Measurements from ENCODE around the gene FOXE3.

FOXE3 gene

DNA sequence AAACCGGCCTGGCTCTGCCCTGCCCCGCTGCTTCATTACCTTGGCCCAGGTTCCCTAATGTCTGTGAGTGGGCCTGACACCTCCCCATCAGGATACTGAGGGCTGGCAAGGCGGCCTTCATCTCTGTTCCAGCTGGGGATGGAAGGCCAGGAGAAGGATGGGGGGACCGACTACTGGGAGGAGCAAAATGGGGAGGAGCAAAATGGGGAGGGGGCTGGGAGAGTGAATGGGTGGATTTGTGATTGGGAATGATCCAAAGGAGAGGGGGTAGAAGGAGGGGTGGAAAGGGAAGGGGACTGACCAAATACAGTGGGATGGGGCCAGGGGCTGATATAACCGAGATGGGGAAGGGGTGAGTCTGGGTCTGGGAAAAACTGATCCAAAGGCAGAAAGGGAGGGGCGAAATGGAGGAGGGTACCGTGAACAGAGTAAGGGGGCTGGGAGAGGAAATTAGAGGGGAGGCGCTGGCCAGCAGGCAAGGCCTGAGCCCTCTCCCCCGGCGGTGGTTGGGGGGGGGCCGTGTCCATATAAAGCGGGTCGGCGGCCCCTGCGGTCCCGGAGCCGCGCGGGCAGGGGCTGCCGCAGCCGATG, at the start of gene FOXE3:
Gene FOXE3, plus strand, starts transcription at position 558 of the 591 bp plus-strand sequence. Its CDS starts 31 bp downstream, at position 589.
- DNase-seq = no peak

DNA sequence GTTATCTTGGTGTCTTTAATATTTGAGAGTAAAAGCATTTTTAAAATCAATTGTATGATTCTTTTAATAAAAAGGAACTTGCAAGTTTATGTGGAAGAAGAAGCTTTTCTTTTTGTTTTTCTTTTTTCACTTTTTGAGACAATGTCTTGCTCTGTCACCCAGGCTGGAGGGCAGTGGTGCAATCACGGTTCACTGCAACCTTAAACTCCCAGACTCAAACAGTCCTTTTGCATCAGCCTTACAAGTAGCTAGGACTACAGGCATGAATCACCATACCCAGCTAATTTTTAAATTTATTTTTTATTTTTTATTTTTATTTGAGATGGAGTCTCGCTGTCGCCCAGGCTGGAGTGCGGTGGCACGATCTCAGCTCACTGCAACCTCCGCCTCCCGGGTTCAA, 48.4 kb upstream of the FOXE3 start:
- no peak for DNase-seq

DNA sequence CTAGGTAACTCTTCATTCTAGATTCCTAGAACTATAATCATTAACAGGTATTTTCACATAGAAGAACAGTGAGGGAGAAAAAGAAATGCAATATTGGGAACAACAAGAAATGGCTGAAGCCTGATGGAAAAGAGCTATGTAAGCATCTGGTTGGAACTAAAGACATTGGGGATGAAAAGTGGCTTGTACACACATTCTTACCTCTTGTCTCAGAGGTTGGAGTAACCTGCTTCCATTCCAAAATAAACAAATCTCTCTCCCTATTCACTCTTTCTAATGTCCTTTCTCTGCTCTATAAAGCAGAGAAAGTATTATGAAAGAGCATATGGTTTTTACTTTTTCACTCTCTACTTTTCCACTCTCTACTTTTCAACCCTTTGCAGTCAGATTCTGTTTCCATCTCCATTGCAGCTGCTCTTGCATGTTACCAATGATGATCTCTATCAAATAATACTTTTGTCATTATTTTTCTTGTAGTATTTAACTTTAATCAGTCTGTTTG, 45.0 kb upstream of the FOXE3 start:
- no peak for DNase-seq

DNA sequence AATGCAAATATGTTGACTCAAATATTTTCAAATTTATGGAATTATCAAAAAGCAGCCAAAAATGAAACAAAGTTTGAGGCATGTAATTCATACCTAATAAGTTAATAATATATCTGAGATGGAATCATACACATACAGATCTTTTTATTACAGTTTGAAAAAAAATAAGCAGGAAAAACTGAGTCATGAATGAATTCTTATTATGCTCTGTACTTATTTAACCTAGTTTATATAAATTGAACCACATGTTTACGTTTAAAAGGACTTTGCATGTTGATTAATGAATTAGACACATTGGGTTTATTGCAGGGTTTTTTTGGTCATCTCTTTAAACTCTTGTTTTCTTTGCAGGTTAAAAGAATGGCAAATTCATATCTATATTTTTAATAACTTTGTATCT, 41.6 kb upstream of the FOXE3 start:
- DNase-seq = no peak

DNA sequence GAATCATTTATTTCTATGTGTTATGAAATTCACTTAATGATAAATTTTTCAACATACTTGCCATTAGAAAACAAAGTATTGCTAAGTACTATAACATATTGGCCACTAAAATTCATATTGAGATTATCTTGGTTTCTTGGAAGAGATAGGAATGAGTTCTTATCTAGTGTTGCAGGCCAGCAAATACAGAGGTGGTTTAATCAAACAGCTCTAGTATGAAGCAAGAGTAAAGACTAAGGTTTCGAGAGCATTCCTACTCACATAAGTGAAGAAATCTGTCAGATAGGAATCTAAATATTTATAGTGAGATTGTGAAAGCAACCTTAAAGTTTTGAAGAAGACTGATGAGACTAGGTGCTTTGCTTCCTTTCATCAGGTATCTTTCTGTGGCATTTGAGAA, 37.9 kb upstream of the FOXE3 start:
- no peak for DNase-seq

DNA sequence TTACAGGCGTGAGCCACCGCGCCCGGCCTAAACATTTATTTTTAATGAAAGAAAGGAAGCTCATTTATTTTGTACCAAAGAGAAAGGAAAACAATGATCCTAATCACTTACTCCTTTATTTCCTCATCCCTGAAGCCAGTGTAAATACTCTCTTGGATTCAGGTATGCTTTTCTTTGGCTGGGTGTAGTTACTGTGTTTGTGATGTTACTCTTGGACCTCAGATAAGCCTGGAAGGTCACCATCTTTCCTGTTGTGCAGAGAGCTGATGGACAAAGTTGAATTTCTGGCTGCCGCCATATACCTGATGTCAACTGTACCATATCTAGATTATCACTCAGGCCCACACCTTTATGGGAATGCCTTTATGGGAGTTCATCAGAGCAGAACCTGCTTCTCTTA, 35.4 kb upstream of the FOXE3 start:
- DNase-seq = no peak

DNA sequence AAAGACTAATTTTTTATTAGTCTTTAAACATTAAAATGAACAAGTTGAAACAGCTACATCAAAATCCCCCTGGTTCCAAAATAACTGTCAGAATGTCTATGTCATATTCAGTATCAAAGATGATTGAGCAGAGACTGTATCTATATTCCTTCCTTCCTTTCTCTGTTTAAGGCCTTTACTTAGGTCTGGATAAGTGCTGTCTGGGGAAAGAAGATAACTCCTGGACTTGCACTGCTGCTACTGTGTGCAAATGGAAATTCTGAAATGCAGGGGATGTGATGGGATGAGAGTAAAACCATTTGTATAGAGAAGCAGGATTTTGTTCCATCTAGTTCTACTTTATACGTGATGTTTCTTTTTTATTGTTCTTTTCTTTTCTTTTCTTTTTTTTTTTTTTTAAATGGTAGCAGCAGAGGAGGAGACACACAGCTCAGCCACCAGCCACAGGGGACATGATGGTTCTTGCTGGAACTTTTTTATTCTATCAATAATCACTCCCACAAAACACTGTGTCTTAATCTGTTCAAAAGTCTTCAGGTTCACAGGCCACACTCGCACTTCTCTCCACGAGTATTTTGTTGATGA, 33.6 kb upstream of the FOXE3 start:
- no peak for DNase-seq

DNA sequence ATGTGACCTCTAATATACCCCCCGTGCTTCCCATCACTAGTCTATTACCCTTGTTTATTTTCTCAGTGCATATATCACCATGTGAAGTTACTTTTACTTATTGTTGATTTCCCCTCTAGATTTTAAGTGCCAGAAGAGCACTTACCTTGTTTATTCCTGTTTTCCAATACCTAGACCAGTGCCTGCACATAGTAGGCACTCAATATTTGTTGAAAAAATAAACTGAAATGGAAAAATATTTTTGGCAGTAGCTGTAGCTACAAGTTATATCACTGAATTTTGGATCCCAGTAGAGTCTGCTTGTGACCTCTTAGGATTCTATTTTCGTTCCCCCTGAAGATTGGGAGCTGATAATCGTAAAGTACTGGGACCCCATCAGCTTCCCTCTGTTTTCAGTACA, 32.0 kb upstream of the FOXE3 start:
- DNase-seq = no peak

DNA sequence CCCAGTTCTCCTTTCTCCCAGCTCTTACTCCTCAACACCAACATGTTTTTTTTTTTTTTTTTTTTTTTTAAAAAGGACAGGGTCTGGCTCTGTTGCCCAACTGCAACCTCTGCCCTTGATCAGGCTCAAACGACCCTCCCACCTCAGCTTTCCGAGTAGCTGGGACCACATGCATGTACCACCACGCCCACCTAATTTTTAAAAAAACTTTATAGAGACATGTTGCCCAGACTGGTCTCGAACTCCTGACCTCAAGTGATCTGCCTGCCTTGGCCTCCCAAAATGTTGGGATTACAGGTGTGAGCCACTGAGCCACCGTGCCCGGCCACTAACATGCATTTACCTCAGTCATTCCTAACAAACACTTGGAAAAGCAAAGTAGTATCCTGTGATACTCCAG, 31.1 kb upstream of the FOXE3 start:
- DNase-seq = no peak

DNA sequence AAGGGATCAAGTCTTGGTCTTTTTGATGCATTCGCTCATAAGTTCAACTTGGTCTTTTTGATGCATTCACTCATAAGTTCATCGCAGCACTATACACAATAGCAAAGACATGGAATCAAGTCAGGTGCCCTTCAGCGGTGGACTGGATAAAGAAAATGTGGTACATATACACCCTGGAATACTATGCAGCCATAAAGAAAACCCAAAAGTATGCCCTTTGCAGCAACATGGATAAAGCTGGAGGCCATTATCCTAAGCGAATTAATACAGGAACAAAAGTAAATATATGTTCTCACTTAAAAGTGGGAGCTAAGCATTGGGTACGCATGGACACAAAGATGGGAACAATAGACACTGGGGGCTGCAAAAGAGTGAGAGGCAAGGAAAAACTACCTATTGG, 29.8 kb upstream of the FOXE3 start:
- DNase-seq = no peak

DNA sequence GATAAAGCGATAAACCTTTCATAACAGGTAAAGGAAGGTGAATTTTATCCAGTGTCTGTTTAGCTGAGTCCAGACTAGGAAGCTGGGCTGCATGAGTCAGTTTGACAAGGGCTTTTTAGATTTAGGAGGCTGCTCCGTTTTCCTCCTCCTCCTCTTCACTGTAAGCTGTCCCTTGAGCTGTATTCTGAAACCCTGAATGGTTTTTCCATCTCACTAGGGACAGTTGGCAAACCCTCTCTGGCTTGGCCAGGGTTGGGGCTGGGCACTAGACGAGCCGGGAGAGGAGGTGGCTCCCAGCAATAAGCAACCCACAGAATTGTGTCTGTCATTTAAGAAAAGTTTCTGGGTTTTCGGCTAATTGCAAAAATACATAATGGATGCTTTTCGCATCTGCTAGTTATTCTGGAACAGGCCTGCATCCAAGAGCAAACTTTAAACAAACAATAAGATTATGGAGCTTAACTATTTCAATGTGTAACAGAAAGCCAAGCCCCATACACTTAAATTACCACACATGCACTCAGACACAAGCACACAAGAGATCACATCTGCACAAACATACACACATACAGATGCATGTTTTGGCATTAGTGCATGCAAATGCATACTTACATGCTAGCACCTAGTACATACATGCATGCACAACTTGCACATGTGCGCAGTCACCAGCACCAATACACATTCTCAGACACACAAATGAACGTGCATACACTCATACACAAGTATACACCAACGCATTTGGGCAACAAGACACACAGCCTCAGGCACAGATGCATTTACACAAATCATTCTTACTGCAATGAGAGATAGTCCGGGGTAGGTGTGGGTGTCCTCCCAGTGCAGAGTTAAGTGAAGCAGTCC, 27.8 kb upstream of the FOXE3 start:
- no peak for DNase-seq

DNA sequence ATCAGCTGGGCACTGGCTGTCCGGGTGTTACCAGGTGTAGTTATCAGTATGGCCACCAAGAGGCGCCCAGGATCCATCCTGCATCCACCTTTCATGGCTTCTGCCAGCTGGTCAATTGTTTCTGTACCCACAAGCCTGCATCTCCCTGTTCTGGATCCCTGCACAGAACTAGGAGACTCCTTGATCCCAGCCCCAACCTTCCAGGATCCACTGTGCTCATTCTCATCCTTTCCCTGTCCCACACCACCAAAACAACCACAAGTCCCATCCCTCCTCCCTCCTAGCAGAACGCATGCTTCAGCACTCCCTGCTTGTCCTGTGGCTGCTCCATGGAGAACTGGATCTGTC, 27.2 kb upstream of the FOXE3 start:
- DNase-seq = peak; percentile 70

DNA sequence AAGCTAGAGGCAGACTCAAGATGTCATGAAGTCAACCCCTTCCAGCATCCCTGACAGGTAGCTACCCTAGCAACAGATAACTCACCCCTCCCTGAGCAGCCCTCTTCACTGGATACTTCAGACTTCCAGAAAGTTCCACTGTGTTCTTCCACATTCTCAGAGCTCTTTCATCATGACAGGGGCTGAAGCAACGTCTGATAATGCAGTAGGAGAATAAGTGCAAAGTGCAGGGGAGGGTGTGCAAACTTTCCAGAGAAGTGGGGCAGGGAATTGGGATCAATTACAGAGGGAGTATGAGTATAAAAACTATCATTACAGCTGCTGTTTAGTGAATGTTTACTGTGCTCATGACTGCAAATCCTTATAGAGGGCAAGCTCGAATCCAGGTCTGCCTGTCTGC, 26.4 kb upstream of the FOXE3 start:
- no peak for DNase-seq

DNA sequence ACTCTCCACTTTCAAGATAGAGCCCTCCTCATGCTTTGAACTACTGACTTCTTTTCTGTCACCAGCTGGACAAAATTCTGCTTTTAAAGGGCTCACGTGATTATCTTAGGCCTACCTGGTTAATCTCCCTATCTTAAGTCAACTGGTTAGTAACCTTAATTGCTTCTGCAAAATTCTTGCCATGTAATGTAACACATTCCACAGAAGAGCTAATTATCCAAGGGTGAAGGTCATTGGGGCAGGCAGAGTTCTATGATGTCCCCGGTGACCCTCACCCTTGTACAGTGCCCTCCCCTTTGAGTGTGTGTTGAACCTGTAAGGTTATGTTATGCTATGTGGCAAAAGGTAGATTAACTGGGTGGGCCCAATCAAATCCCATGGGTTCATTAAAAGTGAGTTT, 25.2 kb upstream of the FOXE3 start:
- no peak for DNase-seq

DNA sequence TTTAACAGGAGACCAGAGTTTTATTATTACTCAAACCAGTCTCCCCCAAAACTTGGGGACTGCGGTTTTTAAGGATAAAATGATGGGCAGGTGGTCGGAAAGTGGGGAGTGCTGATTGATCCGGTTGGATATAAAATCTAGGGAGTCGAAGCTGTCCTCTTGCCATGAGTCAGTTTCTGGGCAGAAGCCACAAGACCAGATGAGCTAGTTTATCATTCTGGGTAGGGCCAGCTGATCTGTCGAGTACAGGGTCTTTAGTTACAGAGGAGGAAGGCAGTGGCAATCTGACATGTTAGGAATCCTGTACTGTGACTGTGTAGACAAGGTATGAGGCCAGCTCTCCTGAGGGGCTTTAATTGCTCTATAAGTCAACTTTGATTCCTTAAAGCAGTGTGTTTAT, 22.9 kb upstream of the FOXE3 start:
- DNase-seq = no peak

DNA sequence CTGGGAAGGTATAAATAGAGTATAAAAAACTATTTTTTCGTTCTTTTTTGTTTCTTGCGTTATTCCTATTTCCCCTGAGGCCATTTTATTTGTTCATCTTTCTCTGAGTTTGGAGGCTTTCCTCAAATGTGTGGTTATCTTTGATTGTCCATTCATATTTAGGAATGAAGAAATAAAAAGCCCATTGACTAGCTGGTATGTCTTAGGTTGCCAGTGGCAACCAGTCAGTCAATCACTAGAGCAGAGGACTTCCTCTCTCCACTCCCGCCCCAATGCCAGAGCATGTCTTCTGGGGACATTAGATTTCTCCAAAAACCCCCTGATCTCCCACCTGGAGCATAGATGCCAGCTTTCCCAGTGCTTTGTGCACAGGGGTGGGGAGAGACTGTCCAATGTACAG, 20.7 kb upstream of the FOXE3 start:
- DNase-seq = no peak

DNA sequence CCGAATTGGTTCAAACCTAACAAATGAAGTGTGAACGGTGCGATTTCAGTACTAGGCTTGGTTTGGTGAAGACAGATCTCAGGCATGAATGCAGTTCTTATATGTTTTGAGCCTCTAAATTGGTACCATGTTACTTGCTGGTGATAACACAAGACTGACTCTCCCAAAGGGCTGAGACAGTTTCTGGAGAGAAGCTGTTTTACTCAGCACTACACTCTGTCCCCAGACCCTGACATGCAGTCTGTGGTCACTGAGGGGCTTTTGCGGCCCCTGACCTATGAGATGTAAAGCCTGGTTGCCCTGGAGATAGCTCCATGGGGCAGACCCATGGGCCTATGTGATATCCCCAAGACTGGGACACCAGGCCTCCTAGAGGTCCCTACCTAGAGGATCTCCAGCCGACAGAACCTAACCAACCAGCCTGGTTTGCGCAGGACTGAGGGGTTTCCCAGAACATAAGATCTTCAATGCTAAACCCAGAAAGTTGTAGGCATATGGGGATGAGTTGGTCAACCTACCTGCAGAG, 19.4 kb upstream of the FOXE3 start:
- no peak for DNase-seq

DNA sequence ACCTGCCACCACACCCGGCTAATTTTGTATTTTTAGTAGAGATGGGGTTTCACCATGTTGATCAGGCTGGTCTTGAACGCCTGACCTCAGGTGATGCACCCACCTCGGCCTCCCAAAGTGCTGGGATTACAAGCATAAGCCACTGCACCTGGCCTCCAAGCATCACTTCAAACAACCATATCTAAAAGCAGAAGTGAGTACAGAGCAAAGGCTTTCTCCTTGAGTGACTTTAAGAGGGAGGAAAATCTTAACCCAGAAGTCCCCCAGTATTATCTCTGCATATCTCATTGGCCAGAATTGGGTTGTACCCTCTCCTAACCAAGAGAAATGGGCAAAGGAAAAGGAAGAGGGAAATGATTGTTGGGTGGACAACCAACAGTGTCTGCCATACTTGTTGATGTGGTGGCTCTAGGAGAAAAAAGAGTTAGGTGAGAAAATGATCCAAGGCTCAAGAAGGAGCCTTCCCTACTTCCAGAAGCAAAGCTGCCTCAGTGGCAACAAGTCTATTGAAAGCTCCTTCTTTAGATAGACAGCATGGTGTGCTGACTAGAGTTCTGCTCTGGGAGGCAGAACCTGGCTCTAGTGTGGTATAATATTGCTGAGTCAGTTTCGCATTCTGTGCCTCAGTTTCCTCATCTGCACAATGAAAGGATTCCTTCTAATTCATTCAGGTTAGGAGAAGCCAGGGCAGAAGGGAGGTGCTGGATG, 16.8 kb upstream of the FOXE3 start:
- no peak for DNase-seq

DNA sequence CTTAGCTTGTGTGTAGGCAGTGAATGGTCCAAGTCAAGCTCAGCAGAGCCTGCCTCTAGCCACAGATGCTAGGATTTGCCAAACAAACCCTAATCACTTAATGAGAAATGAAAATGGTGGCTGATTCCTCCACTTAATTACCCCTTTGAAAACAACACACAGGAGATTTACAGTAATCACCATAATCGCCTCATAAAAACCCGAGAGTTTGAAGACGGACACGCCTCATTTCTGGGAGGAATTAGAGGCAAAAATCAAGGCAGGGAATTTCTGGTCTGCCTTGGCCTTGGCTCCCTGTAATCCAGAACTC, 16.3 kb upstream of the FOXE3 start:
- no peak for DNase-seq

DNA sequence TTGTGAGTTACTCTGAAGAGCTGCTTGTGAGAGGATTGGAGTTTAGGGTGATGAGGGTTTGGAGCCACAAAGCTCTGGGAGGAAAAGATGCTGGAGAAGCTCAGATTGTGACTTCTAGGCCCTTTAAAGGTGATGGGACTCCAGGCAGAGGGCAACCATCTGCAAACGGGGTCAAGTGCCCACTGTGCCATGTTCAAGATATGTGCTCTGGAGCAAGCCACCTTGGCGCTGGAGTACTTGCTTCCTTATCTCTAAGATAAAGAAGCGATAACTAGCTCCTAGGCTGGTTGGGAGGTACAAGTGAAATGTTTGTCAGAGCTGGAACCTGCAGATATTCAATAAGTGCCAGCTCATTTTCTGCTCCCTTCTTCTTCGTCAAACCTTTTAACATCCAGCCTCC, 14.3 kb upstream of the FOXE3 start:
- no peak for DNase-seq

DNA sequence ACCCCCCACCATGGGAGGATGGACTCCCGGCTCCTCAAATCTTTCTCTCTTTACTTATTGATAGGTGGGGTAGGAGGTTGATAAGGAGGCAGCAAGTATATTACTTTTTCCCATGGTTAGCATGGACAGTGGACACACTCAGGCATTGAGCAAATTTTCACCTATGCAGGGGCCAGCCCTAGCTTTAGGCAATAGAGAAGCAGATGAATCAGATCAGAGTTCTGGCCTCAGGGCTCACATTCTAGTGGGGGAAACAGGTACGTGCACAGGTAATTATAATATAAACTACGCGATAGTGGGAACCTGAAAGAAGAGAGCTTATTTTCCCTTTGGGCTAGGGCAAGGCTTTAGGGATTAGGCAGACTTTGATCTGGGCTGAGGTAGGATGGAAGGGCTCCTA, 13.5 kb upstream of the FOXE3 start:
- DNase-seq = no peak

DNA sequence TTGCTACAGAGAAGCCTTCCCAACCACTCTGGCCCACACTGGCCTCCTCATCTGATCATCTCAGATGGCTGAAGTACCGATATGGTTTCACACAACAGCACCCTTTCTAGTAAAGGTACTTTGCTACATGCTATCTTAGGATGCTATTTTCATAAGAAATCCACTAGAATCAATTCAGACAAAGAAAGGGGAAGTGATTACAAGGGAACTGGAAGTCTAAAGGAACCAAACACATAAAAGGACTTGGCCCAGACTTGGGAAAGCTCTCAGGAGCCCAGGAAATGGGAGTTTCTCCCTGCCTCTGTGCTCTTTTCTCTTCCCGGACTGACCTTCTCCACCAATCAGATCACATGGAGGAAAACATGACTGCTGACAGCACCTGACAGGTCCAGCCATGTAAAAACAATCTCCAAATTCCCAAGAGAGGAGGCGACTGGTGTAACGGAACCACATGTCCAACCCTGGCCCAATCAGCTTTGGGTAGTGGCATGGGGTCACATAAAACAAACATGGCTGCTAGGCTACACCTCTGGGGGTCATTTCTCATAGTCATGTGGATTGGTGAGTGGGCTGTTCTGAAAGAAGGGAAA, 12.7 kb upstream of the FOXE3 start:
- DNase-seq = no peak

DNA sequence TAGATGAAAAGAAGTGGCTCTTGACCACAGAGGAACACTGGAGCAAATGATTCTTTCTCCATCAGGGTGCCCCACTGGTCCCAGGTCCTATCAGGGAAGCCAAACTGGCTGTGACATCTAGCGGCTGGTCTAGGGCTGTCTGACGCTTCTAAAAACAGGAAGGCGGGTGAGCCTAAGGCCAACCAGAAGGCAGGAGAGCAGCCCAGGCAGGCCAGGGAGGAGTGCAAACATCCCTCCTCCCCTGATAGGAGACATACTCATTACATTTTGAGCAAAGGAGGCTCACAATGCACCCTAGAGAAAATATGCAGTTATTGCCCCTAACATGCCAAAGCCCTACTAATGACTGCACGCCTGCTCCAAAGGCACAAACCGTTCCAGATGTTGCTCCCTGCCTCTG, 10.4 kb upstream of the FOXE3 start:
- no peak for DNase-seq
